Immature natural killer cell (primary cell): ENCODE measurements around the gene KDM4F. TPM values are rescaled to one million over a fixed set of nuclear protein-coding genes. Genes with fewer than 3 reads are reported as not detected.
"Not testable (repeated sequence)": the region's sequence is repeated elsewhere in the genome, so short reads cannot be mapped to it uniquely, and the experiment has no call there.

Source experiments
- DNase-seq, 3 donors: peaks; one replicate each; pipeline ENCODE4 v3.0.0; 2022; ENCODE audit warnings: mixed read lengths in 1 of 3
- H3K27ac Mint-ChIP-seq, 6 donors: one replicate each; pipeline ENCODE4 v1.8.0; 2020; ENCODE audit warnings: mixed read lengths in 6 of 6, mild to moderate bottlenecking in 5 of 6, inconsistent platforms in 4 of 6, moderate library complexity in 3 of 6
- H3K27me3 Mint-ChIP-seq, 3 donors: one replicate each; pipeline ENCODE4 v1.8.0; 2020 to 2021; ENCODE audit warnings: low read depth in 3 of 3, mild to moderate bottlenecking in 3 of 3, mixed read lengths in 3 of 3, moderate library complexity in 3 of 3, inconsistent platforms in 1 of 3
- H3K36me3 Mint-ChIP-seq, 3 donors: one replicate each; pipeline ENCODE4 v1.8.0; 2020; ENCODE audit warnings: mixed read lengths in 3 of 3, inconsistent platforms in 2 of 3, mild to moderate bottlenecking in 2 of 3
- H3K4me1 Mint-ChIP-seq, 2 donors: one replicate each; pipeline ENCODE4 v1.8.0; 2020; ENCODE audit warnings: inconsistent platforms in 2 of 2, mild to moderate bottlenecking in 2 of 2, mixed read lengths in 2 of 2, moderate library complexity in 1 of 2
- H3K4me3 Mint-ChIP-seq, 5 donors: one replicate each; pipeline ENCODE4 v1.8.0; 2020; ENCODE audit warnings: mild to moderate bottlenecking in 5 of 5, mixed read lengths in 5 of 5, inconsistent platforms in 3 of 5, moderate library complexity in 3 of 5
- H3K9me3 Mint-ChIP-seq, 6 donors: one replicate each; pipeline ENCODE4 v1.8.0; 2020; ENCODE audit warnings: mild to moderate bottlenecking in 6 of 6, mixed read lengths in 6 of 6, inconsistent platforms in 4 of 6, moderate library complexity in 3 of 6
- polyA plus RNA-seq, 3 donors: library from polyadenylated mRNA; unstranded; fragments of 300-500 nt; fragmentation: Illumina TruSeq; gene quantifications; one replicate each; pipeline ENCODE4 v1.2.3, GENCODE V29; 2021

KDM4F gene
- not detected for polyA plus RNA-seq

DNA sequence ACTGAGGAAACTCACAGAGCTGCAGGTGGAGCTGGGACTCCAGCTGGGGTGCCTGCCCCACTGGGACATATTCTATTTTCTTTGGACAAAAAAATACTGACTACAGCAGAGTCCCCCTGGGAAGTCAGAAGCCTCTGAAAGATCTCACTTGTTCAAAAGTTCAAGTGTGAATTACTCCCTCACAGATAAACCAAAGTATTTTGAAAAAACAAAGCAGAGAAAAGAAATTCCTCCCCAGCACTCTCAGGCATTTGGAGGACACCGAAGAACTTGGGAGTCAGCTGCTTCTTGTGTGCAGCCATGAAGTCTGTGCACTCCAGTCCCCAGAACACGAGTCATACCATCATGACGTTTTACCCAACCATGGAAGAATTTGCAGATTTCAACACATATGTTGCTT is at the start of gene KDM4F:
TSS of gene KDM4F (plus strand) at position 301 of the 400 bp plus-strand sequence.
- H3K4me3 Mint-ChIP-seq, H3K27me3 Mint-ChIP-seq, H3K36me3 Mint-ChIP-seq, H3K27ac Mint-ChIP-seq, DNase-seq, H3K4me1 Mint-ChIP-seq, H3K9me3 Mint-ChIP-seq: not testable (repeated sequence)

DNA sequence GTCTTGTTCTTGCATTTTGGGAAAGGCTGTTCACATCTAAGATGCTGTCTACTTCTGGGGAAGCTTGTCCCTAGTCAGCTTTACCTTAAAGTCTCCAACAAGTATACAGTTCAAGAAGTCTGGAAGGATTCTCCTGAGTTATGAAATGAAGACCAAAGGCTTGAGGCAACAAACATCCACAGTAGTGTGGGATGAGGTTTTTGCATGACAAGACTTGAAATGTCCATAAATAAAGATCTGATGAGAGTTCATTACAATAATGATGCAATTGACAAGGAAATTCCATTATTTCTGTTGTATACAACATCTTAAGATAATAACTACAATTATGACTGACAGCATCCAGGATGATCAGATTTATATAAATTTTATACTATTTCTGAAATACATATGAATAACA is 45.5 kb upstream of the KDM4F start:
- no peak for DNase-seq
- Mint-ChIP-seq H3K27me3 (peaks cover 5 to 11% (median 5%) of the 10 kb centered on the region in 3 donors), H3K9me3 (peaks cover 0 to 2% (median 0%) of the 10 kb centered on the region in 6 donors), H3K27ac (no peak overlapping the region), H3K36me3 (no peaks in the 10 kb centered on the region), H3K4me1 (no peaks in the 10 kb centered on the region), H3K4me3 (no peak overlapping the region)

DNA sequence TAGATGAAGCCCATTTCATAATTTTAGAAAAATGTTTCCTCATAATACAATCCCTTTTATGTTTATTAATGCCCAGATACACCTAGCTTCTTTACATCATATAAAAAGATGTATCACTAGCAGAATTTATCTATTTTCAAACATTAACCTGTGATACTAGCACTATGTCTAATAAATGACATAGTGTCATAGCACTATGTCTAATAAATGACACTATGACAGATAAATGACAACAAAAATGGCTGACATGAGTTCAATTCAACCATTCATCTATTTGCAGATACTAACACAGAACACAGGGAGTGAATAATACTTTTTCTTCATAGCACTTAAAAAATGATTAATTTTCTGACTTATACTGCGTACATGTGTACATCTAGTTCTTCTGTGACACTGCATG is 43.6 kb upstream of the KDM4F start:
- H3K4me3 Mint-ChIP-seq, result no peak overlapping the region

GRCh38 chr11:95011376-95011775 is 37.8 kb upstream of the KDM4F start:
- peaks cover 8 to 11% (median 10%) of the 10 kb centered on the region in 3 donors for H3K27me3 Mint-ChIP-seq
- H3K4me3 Mint-ChIP-seq, result no peak overlapping the region
- no peak overlapping the region for H3K27ac Mint-ChIP-seq
- peaks cover 0 to under 1% (median 0%) of the 10 kb centered on the region in 6 donors for H3K9me3 Mint-ChIP-seq
- H3K36me3 Mint-ChIP-seq, result no peaks in the 10 kb centered on the region
- H3K4me1 Mint-ChIP-seq, result no peaks in the 10 kb centered on the region
- DNase-seq, result no peak

More for the DNA sequence above, 43.6 kb upstream of the KDM4F start:
- Mint-ChIP-seq H3K9me3 (peaks cover 0 to 2% (median 0%) of the 10 kb centered on the region in 6 donors), H3K4me1 (no peaks in the 10 kb centered on the region), H3K27me3 (peaks cover 5 to 13% (median 5%) of the 10 kb centered on the region in 3 donors), H3K36me3 (no peaks in the 10 kb centered on the region), H3K27ac (no peak overlapping the region)
- DNase-seq, result no peak

GRCh38 chr11:95014184-95014821 is 34.9 kb upstream of the KDM4F start:
- no peak overlapping the region for H3K27ac Mint-ChIP-seq
- no peak for DNase-seq
- no peaks in the 10 kb centered on the region for H3K9me3 Mint-ChIP-seq
- H3K27me3 Mint-ChIP-seq, result peaks cover 5 to 7% (median 5%) of the 10 kb centered on the region in 3 donors
- H3K36me3 Mint-ChIP-seq, result no peaks in the 10 kb centered on the region
- no peaks in the 10 kb centered on the region for H3K4me1 Mint-ChIP-seq
- no peak overlapping the region for H3K4me3 Mint-ChIP-seq

DNA sequence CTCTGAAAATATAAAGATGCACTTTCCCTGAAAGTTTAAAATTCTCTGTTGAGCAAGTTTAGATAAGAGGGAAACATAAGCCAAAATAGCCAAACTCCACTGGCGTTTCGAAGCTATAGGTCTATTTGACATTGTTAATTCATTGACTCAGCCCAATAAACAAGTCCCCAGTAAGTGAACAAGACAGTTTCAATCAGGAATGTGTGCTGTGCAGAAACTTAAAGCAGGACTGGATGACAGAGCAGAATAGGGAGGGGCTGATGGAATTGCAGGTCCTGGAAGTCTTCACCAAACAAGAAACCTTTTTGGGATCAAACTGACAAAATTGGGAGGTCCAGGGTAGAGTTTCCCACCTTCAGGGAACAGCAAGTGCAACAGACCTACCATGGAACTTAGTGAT is 33.1 kb upstream of the KDM4F start:
- H3K27me3 Mint-ChIP-seq, result peaks cover 0 to 5% (median 4%) of the 10 kb centered on the region in 3 donors
- no peaks in the 10 kb centered on the region for H3K36me3 Mint-ChIP-seq
- no peaks in the 10 kb centered on the region for H3K4me1 Mint-ChIP-seq
- DNase-seq, result no peak
- no peak overlapping the region for H3K27ac Mint-ChIP-seq
- H3K9me3 Mint-ChIP-seq, result no peaks in the 10 kb centered on the region
- no peak overlapping the region for H3K4me3 Mint-ChIP-seq

GRCh38 chr11:95021468-95021867 is 27.8 kb upstream of the KDM4F start:
- H3K9me3 Mint-ChIP-seq, DNase-seq, H3K27me3 Mint-ChIP-seq, H3K36me3 Mint-ChIP-seq, H3K4me1 Mint-ChIP-seq, H3K27ac Mint-ChIP-seq, H3K4me3 Mint-ChIP-seq: not testable (repeated sequence)

DNA sequence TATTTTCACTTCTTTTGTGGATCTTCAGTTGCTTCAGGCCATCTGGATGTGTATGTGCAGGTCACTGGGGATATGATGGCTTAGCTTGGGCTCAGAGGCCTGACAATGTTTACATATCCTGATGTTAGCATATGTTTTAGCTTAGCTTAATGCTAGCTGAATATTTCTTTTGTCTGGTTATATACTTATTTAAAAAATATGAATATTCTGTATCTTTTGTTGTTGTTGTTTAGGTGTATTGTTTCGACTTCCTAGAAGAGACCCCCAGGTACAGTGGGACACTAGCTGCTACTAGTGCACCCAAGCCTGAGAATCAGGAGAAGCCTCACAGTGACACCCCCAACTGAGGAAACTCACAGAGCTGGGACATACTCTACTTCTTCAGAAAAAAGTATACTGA is 24.3 kb upstream of the KDM4F start, which contains the start of gene KDM4E:
TSS of gene KDM4E (plus strand) at position 301 of the 400 bp plus-strand sequence. CDS start 300 bp downstream, outside the sequence.
- H3K36me3 Mint-ChIP-seq, result no peaks in the 10 kb centered on the region
- DNase-seq, result no peak
- peaks cover 0 to 5% (median 0%) of the 10 kb centered on the region in 3 donors for H3K27me3 Mint-ChIP-seq
- H3K27ac Mint-ChIP-seq, result no peak within 1 kb of the TSS
- H3K9me3 Mint-ChIP-seq, result no peaks in the 10 kb centered on the region
- no peak within 1 kb of the TSS for H3K4me3 Mint-ChIP-seq
- H3K4me1 Mint-ChIP-seq, result no peaks in the 10 kb centered on the region

GRCh38 chr11:95025594-95025993 is 23.6 kb upstream of the KDM4F start:
- not testable (repeated sequence) for H3K36me3 Mint-ChIP-seq, H3K27me3 Mint-ChIP-seq, H3K4me1 Mint-ChIP-seq, H3K9me3 Mint-ChIP-seq, H3K4me3 Mint-ChIP-seq, H3K27ac Mint-ChIP-seq, DNase-seq

DNA sequence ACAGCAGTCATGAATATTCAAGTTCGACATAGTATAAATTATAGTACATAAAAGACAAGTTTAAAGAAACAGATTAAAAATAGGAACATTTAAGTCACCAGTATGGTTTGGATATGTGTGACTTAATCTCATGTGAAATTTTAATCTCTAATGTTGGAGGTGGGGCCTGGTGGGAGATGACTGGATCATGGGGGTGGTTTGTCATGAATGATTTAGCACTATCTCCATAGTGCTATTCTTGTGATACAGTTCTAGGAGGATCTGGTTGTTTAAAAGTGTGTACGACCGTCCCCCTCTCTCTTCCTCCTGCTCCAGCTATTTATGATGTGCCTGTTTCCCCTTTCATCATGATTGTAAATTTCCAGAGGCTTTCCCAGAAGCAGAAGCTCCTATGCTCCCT is 20.9 kb upstream of the KDM4F start:
- Mint-ChIP-seq H3K27me3 (peaks cover 2 to 13% (median 6%) of the 10 kb centered on the region in 3 donors), H3K36me3 (no peaks in the 10 kb centered on the region), H3K27ac (no peak overlapping the region), H3K4me1 (no peaks in the 10 kb centered on the region), H3K4me3 (no peak overlapping the region), H3K9me3 (no peaks in the 10 kb centered on the region)
- no peak for DNase-seq

- no peaks in the 10 kb centered on the region for H3K9me3 Mint-ChIP-seq
- no peaks in the 10 kb centered on the region for H3K4me1 Mint-ChIP-seq
- peaks cover 0 to under 1% (median 0%) of the 10 kb centered on the region in 3 donors for H3K36me3 Mint-ChIP-seq
- no peak overlapping the region for H3K27ac Mint-ChIP-seq
- no peak for DNase-seq
- peaks cover 5 to 16% (median 7%) of the 10 kb centered on the region in 3 donors for H3K27me3 Mint-ChIP-seq
- H3K4me3 Mint-ChIP-seq, result no peak overlapping the region
Observed at GRCh38 chr11:95033051-95033450, 16.2 kb upstream of the KDM4F start.

GRCh38 chr11:95035316-95035715 is 13.9 kb upstream of the KDM4F start:
- Mint-ChIP-seq H3K27me3 (peaks cover 5 to 22% (median 7%) of the 10 kb centered on the region in 3 donors), H3K4me3 (no peak overlapping the region), H3K27ac (no peak overlapping the region), H3K4me1 (no peaks in the 10 kb centered on the region), H3K9me3 (no peaks in the 10 kb centered on the region), H3K36me3 (peaks cover 0 to 6% (median 0%) of the 10 kb centered on the region in 3 donors)
- DNase-seq, result no peak

DNA sequence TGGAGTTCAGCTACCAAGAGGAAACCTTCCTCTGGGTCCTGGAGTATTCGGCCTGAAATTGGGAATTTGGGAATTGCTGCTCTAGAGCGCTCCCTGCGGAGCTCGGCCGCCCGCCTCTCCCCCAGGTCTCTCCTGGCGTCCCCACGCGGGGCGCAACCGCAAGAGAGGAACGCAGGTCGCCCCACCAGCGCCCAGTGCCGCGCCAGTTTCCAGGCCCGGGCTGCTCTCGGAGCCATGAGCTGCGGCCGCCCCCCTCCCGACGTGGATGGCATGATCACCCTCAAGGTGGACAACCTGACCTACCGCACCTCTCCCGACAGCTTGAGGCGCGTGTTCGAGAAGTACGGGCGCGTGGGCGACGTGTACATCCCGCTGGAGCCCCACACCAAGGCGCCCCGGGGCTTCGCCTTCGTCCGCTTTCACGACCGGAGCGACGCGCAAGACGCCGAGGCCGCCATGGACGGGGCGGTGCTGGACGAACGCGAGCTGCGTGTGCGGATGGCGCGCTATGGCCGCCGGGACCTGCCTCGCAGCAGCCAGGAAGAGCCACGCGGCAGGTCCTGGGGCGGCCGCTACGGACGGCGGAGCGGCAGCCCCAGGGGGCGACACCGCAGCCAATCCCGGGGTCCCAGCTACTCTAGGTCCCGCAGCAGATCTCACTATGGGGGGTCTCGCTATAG is 11.7 kb upstream of the KDM4F start:
- peak overlapping the region in 3 of 5 donors; percentile 3 to 31 (median 25) for H3K4me3 Mint-ChIP-seq
- not testable (repeated sequence) for H3K36me3 Mint-ChIP-seq, H3K9me3 Mint-ChIP-seq, H3K27ac Mint-ChIP-seq, H3K4me1 Mint-ChIP-seq
- peak in 1 of 3 donors; percentile 3 for DNase-seq
- peaks cover 1 to 16% (median 11%) of the 10 kb centered on the region in 3 donors for H3K27me3 Mint-ChIP-seq

DNA sequence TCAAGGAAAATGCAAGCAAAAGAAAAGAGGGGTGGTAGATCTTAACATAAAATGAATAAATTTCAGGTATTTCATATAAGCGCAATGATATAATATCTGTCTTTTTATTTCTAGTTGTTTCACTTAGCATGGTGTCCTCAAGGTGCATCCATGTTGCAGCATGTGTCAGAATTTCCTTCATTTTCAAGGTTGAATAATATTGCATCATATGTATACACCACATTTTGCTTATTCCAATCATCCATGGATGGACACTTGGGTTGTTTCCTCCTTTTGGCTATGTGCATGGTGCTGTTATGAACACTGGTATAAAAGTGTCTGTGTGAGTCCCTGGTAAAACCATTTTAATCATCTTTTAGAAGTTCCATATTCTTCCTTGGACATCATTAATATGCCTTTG is 7.0 kb upstream of the KDM4F start:
- Mint-ChIP-seq H3K27me3 (peaks cover 3 to 11% (median 9%) of the 10 kb centered on the region in 3 donors), H3K9me3 (peaks cover 0 to 4% (median 0%) of the 10 kb centered on the region in 6 donors), H3K27ac (no peak overlapping the region), H3K36me3 (peaks cover 0 to 6% (median 0%) of the 10 kb centered on the region in 3 donors), H3K4me3 (no peak overlapping the region), H3K4me1 (no peaks in the 10 kb centered on the region)
- no peak for DNase-seq
